Calu3 (cell line): ENCODE data around the gene ANGPT4. TPM values are rescaled to one million over a fixed set of nuclear protein-coding genes. Genes with fewer than 3 reads are reported as not detected.

Experiments used
- BruUV-seq: library from RNA; stranded (reverse); fragments of 400-500 nt; replicated peaks from 2 replicates; lab custom pipeline; 2021; lab: Mats Ljungman, UMichigan
- CTCF ChIA-PET: fragments of 300-600 bp; sonication (Branson Sonifier 250); formaldehyde crosslinking; loops from one replicate; lab custom pipeline; 2022; ENCODE audit warnings: antibody characterized with exemption; lab: Charles Lee
- DNase-seq: peaks from one replicate; pipeline ENCODE4 v3.0.0; 2022
- H3K27ac Mint-ChIP-seq: one replicate; pipeline ENCODE4 v1.8.0; 2022; ENCODE audit warnings: mixed read lengths; ENCODE audit not compliant: unreplicated experiment
- H3K27me3 Mint-ChIP-seq: one replicate; pipeline ENCODE4 v1.8.0; 2022; ENCODE audit warnings: mixed read lengths; ENCODE audit not compliant: unreplicated experiment
- H3K36me3 Mint-ChIP-seq: one replicate; pipeline ENCODE4 v1.8.0; 2022; ENCODE audit warnings: mild to moderate bottlenecking, moderate library complexity, mixed read lengths; ENCODE audit not compliant: insufficient read depth, unreplicated experiment
- H3K4me1 Mint-ChIP-seq: one replicate; pipeline ENCODE4 v1.8.0; 2022; ENCODE audit warnings: mild to moderate bottlenecking, low read depth, mixed read lengths; ENCODE audit not compliant: unreplicated experiment
- H3K4me3 Mint-ChIP-seq: one replicate; pipeline ENCODE4 v1.8.0; 2022; ENCODE audit warnings: mild to moderate bottlenecking, low read depth, moderate library complexity, mixed read lengths; ENCODE audit not compliant: unreplicated experiment
- H3K9me3 Mint-ChIP-seq: one replicate; pipeline ENCODE4 v1.8.0; 2022; ENCODE audit warnings: low read depth, mixed read lengths; ENCODE audit not compliant: unreplicated experiment
- intact Hi-C: fragments of 100-400 bp; cut with micrococcal nuclease; formaldehyde crosslinking; loops from one replicate; pipeline ENCODE4 v1.10.0; 2022; ENCODE audit not compliant: unreplicated experiment
- total RNA-seq: library from RNA; stranded (reverse); gene quantifications from 2 replicates; pipeline ENCODE4 v1.2.3, GENCODE V29; 2022
- TF ChIP-seq, protein P1 (sequence below): fragments of 200-600 bp; IDR thresholded peaks from one replicate; pipeline ENCODE4 v1.8.0; 2022; ENCODE audit warnings: antibody characterized with exemption; ENCODE audit not compliant: unreplicated experiment

Gene ANGPT4
- total RNA-seq, 1 experiment from 2014 or later: not detected

DNA sequence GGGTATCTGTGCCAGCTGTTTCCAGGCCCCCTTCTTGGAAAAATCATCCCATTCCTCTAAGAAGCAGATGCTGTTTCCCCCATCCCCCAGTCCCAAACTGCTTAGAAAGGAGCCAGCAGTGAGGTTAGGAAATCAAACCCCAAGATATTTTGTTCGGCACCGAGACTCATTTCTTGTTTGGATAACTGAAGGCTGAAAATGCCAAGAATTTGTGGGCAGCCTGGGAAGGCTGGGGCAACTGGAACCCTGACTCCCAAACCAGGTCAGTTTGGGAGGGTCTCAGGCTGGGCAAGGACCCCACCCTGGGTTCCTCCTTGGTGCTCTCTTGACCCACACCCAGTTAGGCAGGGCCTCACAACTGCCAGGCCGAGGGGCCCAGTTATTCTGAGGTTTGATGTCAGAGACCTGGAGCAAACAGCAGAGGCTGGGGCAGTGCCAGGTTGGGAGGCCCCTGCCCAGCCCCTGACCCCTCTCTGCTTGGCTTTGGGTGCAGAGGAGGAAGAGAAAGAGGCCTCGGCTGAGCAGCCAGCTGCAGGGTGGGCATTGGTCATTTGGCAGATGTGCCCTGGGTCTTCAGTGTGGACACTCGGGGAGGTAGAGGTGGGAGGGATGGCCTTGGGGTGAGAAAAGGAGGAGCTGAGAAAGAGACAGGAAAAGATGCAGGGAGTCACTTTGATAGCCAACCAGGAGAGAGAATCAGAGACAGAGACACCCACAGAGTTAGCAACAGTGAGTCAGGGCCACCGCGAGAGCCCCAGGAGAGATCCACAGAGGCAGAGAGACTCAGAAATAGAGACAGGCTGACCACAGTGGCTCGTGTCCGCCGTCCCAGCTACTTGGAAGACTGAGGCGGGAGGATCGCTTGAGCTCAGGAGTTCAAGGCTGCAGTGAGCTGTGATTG is 5.0 kb downstream of the ANGPT4 start:
- H3K36me3 Mint-ChIP-seq: no peaks in the 10 kb centered on the region
- H3K27me3 Mint-ChIP-seq: peaks cover 54% of the 10 kb centered on the region
- H3K27ac Mint-ChIP-seq: no peak overlapping the region
- no peaks in the 10 kb centered on the region for H3K9me3 Mint-ChIP-seq
- no TSS peak for BruUV-seq
- CTCF ChIA-PET: no interaction called here
- DNase-seq: no peak
- TF ChIP-seq, protein P1, sequence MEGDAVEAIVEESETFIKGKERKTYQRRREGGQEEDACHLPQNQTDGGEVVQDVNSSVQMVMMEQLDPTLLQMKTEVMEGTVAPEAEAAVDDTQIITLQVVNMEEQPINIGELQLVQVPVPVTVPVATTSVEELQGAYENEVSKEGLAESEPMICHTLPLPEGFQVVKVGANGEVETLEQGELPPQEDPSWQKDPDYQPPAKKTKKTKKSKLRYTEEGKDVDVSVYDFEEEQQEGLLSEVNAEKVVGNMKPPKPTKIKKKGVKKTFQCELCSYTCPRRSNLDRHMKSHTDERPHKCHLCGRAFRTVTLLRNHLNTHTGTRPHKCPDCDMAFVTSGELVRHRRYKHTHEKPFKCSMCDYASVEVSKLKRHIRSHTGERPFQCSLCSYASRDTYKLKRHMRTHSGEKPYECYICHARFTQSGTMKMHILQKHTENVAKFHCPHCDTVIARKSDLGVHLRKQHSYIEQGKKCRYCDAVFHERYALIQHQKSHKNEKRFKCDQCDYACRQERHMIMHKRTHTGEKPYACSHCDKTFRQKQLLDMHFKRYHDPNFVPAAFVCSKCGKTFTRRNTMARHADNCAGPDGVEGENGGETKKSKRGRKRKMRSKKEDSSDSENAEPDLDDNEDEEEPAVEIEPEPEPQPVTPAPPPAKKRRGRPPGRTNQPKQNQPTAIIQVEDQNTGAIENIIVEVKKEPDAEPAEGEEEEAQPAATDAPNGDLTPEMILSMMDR: no peak
- H3K4me1 Mint-ChIP-seq: no peaks in the 10 kb centered on the region
- no peak overlapping the region for H3K4me3 Mint-ChIP-seq
- intact Hi-C loops: no loop called here

DNA sequence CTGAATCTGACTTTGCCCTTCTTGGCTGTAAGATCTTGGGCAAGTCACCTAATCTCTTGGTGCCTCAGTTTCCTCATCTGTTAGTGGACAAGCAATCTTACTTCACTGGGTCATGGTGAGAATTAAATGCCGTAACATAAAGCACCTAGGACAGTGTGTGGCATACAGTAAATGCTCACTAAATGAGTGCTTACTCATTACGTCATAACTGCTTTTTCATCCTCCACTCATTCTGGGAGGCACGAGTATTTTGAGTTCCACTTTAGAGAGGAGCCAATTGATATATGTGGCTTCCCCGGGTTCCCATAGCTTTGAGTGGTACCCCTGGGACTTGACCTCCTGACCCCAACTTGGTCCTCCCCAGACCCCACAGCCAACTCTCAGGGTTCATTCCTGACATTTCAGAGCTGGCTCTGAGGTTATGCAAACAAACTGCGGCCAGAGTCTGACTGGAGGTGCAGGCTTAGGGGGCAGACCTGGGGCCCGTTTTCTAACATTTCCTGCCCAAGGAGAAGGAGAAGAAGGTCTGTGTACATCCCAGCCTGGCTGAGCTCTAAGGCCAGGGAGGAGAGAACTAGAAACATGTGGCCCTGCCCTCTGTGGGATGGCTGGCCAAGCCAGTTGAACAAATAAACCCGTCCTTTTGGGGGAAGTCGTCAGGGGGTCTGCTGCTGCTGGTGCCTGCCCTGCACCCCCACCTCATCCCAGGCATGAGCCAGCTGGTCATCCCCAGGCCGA is 5.8 kb downstream of the ANGPT4 start:
- Mint-ChIP-seq H3K36me3 (no peaks in the 10 kb centered on the region), H3K9me3 (no peaks in the 10 kb centered on the region), H3K4me1 (no peaks in the 10 kb centered on the region), H3K4me3 (no peak overlapping the region), H3K27ac (no peak overlapping the region), H3K27me3 (peaks cover 46% of the 10 kb centered on the region)
- no TSS peak for BruUV-seq
- CTCF ChIA-PET: no interaction called here
- DNase-seq: no peak
- intact Hi-C loops: no loop called here
- TF ChIP-seq, protein P1: no peak

DNA sequence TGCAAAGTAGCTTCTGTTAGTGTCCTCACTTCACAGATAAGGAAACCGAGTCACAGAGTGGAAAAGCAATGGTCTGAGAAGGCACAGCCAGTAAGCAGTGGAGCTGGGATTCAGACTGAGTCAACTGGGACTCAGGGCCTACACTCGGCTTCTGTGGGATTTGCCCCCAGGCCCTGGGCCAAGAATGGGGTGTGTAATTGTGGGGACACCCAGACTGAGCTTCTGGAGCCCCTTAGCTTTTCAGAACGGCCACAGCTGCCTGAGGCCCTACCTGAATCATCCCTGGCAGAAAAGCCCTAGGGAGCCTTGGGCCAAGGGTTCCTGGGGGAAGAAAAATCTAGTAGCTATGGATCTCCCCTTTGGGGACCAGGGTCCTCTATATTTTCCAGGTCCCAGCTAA is 6.5 kb downstream of the ANGPT4 start:
- TF ChIP-seq, protein P1: no peak
- no peaks in the 10 kb centered on the region for H3K4me1 Mint-ChIP-seq
- no TSS peak for BruUV-seq

DNA sequence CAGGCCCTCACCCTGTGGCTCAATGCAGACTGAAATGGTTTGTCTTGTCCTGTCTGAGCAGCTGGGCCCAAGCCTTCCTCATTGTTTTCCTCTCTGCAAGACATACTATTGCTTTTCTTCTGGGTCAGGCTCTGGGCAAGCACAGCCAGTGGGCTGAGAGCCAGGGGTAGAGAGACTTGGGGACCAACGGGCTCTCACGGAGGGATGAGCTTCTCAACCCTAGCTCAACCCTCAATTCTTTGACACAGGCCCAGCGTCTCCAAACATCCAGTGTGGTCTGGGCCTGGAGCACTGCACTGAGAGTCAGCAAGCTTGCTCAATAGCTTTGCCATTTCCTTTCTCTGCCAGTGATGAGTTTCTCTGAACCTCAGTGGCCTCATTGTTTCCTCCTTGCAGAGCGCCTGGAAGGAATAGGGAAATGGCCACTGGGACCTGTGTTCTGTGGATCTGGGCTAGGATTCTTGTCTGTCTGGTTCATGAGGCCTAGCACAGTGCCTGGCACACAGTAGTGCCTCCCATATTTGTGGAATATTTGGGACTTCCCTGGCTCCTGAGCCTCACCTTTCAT is 9.3 kb downstream of the ANGPT4 start:
- Mint-ChIP-seq H3K27me3 (peaks cover 11% of the 10 kb centered on the region), H3K4me3 (no peak overlapping the region), H3K27ac (no peak overlapping the region), H3K4me1 (no peaks in the 10 kb centered on the region), H3K9me3 (no peaks in the 10 kb centered on the region), H3K36me3 (no peaks in the 10 kb centered on the region)
- TF ChIP-seq, protein P1: no peak
- DNase-seq: no peak
- no TSS peak for BruUV-seq
- CTCF ChIA-PET: no interaction called here
- intact Hi-C loops: no loop called here

More for the DNA sequence above, 6.5 kb downstream of the ANGPT4 start:
- Mint-ChIP-seq H3K27me3 (peaks cover 40% of the 10 kb centered on the region), H3K27ac (no peak overlapping the region), H3K36me3 (no peaks in the 10 kb centered on the region), H3K9me3 (no peaks in the 10 kb centered on the region), H3K4me3 (no peak overlapping the region)
- CTCF ChIA-PET: no interaction called here
- intact Hi-C loops: no loop called here
- DNase-seq: no peak
